PC-9 (cell line): ENCODE results near the gene APOBEC3B.
"Not testable (repeated sequence)": the region's sequence is repeated elsewhere in the genome, so short reads cannot be mapped to it uniquely, and the experiment has no call there.

ENCODE experiments used
- EZH2 ChIP-seq: fragments of 200-600 bp; sonication (generic); IDR thresholded peaks from 2 replicates; pipeline ENCODE4 v1.8.0; 2017; ENCODE audit warnings: antibody characterized with exemption, low read depth
- TF ChIP-seq, protein P1 (sequence below): fragments of 200-600 bp; sonication (generic); conservative IDR thresholded peaks from 2 replicates; pipeline ENCODE4 v1.6.1; 2017; ENCODE audit warnings: mixed run types, antibody characterized with exemption, mild to moderate bottlenecking, moderate library complexity

DNA sequence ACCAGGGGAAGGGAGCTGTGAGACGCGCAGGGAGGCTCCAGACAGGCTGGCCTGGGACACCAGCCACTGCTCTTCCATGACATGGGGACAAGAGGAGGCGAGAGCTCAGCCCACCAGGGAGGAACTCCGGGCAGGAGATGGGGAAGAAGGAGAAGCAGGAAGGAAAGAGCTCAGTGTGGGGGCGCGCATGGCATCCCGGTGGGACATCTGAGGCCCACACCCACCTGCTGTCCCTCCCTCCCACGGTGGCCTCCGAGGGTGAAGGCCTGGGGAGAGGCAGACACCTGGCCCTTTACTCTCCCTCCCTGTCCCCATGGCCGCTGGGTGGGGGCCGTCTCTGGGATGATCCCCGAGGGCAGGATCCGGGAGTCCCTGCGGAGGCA, 58.0 kb downstream of the APOBEC3B start:
- not testable (repeated sequence) for TF ChIP-seq EZH2
- TF ChIP-seq, protein P1, sequence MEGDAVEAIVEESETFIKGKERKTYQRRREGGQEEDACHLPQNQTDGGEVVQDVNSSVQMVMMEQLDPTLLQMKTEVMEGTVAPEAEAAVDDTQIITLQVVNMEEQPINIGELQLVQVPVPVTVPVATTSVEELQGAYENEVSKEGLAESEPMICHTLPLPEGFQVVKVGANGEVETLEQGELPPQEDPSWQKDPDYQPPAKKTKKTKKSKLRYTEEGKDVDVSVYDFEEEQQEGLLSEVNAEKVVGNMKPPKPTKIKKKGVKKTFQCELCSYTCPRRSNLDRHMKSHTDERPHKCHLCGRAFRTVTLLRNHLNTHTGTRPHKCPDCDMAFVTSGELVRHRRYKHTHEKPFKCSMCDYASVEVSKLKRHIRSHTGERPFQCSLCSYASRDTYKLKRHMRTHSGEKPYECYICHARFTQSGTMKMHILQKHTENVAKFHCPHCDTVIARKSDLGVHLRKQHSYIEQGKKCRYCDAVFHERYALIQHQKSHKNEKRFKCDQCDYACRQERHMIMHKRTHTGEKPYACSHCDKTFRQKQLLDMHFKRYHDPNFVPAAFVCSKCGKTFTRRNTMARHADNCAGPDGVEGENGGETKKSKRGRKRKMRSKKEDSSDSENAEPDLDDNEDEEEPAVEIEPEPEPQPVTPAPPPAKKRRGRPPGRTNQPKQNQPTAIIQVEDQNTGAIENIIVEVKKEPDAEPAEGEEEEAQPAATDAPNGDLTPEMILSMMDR: not testable (repeated sequence)
